C4-2B (cell line): Measurements from ENCODE around the gene PLCB3.

Source experiments
- CTCF ChIP-seq: fragments of 450-650 bp; conservative IDR thresholded peaks from 2 replicates; pipeline ENCODE4 v1.5.1; 2017; ENCODE audit warnings: mild to moderate bottlenecking
- ZFX ChIP-seq: fragments of 450-650 bp; IDR thresholded peaks from 2 replicates; pipeline ENCODE4 v1.6.1; 2017

GRCh38 chr11:64253481-64253880 lies 2.2 kb downstream of the PLCB3 start:
- TF ChIP-seq CTCF (no peak), ZFX (no peak)
